Stimulated activated CD8-positive, alpha-beta memory T cell treated with anti-CD3 and anti-CD28 coated beads, Interleukin-12 subunit alpha, Interleukin-12 subunit beta, amount 100 ng/mL, for 24 hours (primary cell): ENCODE measurements around the gene HYAL1.
A peak's percentile ranks its signal among the peaks of the same experiment; 100 is the strongest.

ENCODE experiments used
- DNase-seq: peaks from one replicate; pipeline ENCODE4 v3.0.0-alpha.2; 2020; ENCODE audit errors: extremely low read depth

The HYAL1 gene, protein sequence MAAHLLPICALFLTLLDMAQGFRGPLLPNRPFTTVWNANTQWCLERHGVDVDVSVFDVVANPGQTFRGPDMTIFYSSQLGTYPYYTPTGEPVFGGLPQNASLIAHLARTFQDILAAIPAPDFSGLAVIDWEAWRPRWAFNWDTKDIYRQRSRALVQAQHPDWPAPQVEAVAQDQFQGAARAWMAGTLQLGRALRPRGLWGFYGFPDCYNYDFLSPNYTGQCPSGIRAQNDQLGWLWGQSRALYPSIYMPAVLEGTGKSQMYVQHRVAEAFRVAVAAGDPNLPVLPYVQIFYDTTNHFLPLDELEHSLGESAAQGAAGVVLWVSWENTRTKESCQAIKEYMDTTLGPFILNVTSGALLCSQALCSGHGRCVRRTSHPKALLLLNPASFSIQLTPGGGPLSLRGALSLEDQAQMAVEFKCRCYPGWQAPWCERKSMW

DNA sequence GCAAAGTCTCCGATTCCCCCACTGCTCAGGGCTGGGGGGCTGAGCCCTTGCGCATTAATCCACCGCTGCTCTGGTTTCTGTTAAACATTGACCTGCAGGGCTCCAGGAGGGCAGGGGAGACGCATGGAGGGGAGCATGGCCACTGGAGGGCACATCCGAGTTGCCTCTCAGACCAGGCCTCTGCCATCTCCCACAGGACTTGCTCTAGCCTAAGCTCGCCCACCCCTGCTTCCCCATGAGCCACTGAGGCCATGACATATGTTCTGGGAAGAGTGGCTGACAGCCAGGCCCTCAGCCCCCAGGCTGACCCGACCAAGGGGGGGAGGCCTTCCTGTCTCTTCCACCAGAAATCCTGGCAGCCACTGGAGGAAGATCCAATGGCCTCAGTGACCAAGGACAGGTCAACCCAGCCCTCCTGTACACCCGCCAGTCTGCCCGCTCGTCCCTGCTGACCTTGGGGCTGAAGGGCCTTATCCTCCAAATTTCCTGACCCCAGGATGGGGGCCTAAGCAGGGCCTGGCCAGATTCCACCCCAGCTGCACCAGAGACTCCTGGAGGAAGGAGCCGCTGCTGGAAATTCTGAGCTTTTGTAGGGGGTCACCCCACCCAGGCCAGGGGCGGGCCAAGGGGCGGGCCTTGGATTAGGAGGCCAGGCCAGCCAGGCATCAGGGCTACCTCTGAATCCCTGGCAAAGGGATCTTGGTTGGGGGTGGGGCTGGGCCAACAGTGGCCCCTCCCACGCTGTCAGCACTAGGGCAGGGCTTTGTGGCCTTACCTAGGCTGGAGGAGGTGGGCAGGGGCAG is at the start of gene HYAL1:
TSS of gene HYAL1 (minus strand) at position 562 of the 803 bp plus-strand sequence. CDS start 618 bp downstream, outside the sequence.
- DNase-seq = no peak

DNA sequence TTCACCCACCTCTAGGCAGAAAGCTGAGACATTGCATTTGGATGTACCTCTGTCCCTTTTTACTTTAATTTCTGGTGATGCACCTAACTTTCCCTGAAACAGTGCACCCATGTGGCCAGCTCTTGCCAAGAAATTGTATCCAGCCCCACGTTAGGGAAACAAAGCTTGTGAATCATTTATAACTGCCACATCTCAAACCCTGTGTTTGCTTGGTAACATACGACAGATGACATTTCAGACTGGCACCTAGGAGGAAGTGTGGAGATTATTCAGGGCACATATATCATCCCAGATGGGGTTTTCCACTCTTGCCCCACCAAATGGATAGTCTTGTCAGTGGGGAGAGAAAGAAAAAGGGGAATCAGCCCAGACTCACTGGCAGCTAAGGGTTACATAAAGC is 49.4 kb upstream of the HYAL1 start:
- no peak for DNase-seq

DNA sequence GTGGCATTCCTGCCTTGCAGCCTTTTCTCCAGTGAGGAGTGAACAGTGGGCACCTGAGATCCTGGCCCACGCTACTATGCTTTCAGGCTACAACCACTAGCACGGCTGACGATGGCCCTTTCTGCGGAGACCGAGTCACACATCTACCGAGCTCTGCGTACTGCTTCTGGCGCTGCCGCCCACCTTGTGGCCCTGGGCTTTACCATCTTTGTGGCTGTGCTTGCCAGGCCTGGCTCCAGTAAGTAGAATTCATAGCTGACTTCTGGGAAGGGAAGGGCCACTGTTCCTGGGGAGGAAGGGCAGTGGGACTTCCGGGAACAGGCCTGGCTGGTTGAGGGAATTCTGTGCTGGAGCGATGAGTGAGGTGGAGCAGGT is 47.9 kb upstream of the HYAL1 start:
- DNase-seq = no peak

DNA sequence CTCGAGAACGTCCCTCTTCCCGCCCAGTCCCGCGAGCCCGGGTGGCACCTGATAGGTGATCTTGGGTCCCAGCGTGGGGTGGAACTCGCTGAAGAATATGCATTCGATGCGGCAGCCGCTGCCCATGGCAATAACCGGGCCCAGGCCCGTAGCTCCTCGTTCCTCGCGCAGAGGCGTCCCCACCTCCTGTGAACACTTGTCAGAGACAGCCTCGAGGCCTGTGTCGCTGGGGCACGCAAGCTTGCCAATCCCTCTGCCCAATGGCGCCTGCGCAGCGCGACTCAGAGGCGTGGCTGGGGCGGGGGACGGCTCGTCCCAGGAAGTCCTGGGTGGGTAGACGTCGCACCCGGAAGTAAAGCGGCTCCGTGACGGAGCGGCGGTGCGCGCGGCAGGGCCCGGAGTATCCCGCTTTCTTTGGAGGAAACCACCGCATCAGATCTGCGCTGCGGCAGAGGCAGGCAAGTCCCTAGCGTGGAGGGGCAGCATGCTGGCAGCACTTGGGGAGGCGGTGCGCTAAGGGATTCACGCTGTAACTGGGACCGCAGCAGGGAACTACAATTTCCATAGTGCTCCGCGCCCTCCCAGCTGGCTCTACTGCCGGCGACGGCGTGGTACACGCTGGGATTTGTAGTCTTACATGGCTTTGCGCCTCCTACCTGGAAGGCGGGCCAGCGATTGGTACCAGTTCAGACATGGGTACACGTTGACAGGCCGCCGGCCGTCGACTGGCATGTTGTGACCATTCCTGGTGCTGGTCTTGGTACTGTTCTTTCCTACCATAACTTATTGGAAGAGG is 47.4 kb upstream of the HYAL1 start, which contains the start of the genes CYB561D2 and NPRL2:
TSS of gene CYB561D2 (plus strand) at position 336 of the 796 bp plus-strand sequence. CDS start 572 bp downstream, outside the sequence.
TSS of gene NPRL2 (minus strand) at position 249 of the 796 bp plus-strand sequence. CDS start at position 126, 123 bp downstream.
- DNase-seq = peak; percentile 99

DNA sequence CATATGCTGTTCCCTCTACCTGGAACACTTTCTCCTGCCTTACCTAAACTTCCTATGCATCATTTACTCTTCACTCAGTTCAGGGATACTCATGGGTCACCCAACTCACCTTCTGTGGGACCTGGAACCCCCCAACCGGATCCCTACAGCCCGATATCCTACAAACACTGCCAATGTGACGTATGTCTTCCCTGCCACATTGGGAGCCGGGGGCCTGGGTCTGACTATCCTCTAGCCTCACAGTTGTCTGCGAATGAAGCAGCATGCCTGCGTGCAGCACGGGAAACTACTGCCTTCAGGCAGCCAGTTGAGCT is 46.8 kb upstream of the HYAL1 start:
- no peak for DNase-seq

DNA sequence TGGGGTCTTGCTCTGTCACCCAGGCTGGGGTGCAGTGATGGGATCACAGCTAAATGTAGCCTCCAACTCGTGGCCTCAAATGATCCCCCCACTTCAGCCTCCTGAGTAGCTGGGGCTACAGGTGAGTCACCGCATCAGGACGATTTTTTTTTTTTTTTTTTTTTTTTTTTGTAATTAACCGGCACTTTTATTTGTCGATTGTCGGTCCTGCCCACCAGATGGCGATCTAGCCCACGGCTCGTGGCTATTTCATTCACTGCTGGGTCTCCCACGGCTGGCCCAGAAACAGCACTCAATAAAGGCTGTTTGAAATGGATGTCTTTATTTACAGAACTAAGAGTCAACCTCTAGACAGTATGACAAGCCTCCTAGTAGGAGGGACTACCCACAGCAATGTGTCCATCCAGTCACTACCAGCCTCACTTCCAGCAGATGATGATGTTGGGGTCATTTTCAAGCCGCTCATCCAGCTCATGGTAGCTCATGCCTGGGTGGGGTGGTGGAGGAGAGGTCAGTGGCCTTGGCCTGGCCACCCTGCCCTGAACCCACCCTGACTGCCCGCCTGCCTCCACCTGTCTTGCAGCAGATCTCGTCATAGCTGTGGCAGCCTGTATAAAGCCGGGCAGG is 43.9 kb upstream of the HYAL1 start:
- no peak for DNase-seq

DNA sequence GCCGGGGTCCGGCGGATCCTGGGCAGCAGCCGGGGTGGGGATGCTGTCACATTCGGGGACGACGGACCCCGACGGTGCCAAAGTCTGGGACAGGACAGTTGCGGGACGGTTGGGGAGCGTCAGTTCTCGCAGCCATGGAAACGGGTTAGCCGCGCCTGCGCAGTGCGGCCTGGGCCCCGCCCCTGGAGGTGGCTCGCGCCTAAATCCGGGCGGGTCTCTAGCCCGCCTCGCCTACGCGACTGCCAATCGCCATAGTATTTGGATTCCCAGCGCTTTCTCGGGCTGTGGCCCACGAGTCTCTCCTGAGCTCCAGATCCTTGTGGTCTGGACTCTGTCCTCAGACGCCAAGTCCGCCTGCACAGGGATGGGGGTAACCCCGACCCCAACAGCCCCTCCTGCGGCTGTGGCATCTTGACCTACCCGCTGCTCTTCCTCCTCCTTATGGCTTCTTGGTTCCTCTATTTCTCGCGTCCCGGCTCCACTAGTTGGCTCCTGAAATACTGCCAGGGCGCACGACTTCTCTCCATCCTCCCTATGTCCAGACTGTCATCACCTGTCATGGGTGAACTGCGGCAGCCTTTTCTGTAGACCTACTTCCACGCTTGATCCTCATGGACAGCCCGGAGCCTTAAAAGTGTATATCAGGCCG is 42.3 kb upstream of the HYAL1 start, which contains the start of gene ZMYND10:
TSS of gene ZMYND10 (minus strand) at position 147 of the 649 bp plus-strand sequence. CDS start 153 bp downstream, outside the sequence.
- no peak for DNase-seq

DNA sequence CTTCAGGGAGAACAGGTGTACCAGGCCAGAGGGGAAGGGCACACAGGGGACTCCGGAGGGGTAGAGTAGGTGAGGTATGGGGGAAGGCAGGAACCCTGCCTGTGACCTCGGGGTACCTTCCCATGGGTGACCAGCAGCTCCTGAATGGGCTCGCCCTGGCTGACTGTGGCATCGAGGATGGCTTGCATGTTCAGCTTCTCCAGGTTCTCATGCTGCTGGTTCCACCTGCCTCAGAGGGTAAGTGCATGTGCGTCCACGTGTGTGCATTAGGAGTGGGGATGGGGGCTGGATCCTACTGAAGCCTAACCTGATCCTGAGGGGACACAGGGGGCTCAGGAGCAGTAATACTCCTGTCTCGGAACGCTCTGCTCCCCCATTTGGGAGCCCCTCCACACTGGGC is 41.6 kb upstream of the HYAL1 start:
- DNase-seq = no peak

DNA sequence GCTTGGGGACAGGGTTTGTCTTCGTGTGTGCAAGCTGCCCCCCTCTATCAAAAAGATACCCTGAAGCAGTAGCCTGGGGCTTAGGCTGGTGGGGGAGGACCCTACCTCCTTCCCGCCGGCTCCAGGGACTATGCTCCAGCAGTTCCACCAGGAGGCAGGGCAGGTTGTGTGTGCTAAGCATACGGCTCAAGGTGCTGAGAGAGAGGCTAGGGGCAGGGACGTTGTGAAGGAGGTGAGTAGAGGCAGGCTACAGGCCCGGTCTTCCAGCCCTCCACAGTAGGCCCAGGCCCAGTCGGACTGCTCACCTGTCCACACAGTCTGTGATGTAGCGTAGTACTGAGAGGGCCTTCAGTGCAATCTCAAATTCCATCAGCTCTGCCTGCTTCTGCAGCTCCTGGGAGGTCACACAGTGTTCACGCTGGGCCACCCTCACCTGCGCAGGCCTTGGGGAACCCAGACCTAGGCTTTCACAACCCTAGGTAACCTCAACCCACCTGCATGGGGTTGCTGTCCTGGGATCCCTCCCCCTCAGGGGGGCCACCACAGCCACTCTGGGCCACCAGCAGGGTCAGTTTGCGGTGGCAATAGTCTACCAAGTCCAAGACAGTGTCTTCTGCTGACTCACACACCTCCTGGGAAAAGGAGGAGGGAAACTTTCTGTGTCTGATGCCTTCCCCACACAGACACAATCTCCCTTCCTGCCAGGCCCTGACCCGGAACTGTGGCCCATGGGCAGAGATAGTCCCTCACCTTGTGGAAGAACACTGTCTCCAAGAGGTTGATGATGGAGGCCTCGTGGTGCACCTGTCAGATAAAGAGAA is 39.6 kb upstream of the HYAL1 start:
- no peak for DNase-seq

DNA sequence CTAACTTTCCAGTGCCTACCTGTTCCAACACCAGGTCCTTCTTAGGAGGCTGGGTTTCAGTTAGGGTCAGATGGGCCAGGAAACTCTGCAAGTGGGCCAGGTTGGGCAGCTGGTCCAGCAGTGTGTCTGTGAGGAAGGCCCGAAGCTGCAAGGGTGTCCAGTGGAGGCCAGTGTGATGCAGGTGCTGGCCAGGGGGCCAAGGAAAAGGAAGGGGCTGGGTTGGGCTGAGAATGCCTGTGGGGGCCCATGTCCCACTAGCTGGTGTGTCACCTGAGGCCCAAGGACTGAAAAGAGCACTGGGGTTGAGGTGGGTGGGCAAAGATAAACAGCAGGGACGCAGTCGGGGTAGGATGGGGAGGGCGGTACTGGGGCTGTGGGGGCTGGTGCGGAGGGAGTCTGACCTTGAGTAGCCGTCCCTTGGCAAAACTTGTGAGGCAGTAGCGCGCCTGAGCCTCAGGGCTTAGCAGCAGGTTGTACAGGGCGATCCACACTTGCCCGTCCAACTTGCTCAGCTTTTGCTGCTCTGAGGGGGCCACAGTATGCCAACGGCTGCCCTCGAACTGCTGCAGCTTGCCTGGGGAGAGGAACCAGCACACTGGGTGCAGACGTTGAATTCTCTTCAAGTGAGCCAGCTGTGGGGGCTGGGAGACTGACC is 38.7 kb upstream of the HYAL1 start:
- no peak for DNase-seq

DNA sequence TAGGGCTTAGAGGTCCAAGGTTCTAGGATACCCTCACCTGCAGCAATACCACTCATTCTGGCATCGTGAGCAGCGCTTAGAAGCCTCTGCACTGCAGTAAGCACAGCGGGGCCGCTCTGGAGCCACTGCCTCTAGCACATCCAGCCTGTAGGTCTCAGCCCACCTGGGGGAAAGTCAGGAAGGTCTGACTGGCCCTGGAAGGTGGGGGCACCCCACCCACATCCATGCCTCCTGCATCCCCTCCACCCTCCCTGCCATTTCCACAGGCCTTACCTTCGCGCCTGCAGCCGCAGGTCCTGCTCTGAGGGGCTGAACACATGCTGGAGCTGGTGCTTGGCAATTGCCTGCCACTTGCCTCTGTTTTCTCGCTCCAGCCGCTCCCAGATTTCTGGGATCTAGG is 38.2 kb upstream of the HYAL1 start:
- no peak for DNase-seq

DNA sequence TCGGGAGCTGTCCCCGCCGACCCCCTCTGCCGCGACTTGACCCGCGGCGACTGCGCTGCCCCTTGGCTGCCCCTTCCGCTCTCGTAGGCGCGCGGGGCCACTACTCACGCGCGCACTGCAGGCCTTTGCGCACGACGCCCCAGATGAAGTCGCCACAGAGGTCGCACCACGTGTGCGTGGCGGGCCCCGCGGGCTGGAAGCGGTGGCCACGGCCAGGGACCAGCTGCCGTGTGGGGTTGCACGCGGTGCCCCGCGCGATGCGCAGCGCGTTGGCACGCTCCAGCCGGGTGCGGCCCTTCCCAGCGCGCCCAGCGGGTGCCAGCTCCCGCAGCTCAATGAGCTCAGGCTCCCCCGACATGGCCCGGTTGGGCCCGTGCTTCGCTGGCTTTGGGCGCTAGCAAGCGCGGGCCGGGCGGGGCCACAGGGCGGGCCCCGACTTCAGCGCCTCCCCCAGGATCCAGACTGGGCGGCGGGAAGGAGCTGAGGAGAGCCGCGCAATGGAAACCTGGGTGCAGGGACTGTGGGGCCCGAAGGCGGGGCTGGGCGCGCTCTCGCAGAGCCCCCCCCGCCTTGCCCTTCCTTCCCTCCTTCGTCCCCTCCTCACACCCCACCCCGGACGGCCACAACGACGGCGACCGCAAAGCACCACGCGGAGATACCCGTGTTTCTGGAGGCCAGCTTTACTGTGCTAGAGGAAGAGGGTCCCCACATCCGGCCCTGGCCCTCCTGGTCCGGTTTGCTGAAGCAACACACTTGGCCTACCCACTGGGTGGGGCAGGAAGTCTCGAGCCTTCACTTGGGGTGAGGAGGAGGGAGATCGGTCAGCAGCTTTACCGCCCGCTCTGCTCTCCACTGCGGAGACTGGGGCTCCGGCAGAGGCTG is 37.3 kb upstream of the HYAL1 start, which contains the start of gene RASSF1:
TSS of gene RASSF1 (minus strand) at position 389 of the 882 bp plus-strand sequence. CDS start at position 358, 31 bp downstream.
- no peak for DNase-seq

DNA sequence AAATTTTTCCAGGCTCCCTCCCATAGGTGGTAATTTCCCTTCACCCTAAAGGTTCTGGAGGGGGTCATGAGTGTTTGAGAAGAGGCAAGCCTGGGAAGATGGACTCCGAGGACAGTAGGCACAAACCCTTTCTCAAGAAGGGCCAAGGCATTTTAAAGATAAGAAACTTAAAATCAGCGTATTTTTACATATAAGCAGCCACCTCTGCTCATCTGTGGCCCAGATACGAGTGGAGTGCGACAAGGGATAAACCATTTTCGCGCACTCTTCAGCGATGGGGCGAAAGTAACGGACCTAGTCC is 36.7 kb upstream of the HYAL1 start:
- no peak for DNase-seq

DNA sequence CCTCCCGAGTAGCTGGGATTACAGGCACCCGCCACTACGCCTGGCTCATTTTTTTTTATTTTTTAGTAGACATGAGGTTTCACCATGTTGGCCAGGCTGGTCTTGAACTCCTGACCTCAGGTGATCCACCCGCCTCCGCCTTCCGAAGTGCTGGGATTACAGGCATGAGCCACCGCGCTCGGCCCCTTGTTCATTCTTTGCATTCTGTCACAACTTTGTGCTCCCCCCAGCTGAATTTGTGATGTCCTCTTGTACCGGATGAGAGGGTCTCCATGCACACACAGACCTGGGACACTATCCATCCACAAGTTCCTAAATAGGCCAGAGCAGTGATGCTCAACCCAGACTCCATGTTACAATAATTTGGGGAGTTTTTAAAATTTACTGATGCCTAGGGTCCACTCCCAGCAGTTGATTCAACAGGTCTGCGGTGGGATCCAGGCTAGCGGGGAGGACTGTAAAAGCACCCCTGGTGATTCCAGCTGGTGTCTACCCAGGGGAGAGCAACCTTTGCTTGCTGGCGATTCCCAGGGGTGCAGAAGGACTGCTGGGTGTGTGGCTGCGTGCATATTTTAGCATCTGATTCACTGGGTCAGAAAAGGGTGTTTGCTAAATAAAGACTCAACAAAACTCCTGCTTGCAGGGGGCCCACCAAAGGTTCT is 36.2 kb upstream of the HYAL1 start:
- no peak for DNase-seq

DNA sequence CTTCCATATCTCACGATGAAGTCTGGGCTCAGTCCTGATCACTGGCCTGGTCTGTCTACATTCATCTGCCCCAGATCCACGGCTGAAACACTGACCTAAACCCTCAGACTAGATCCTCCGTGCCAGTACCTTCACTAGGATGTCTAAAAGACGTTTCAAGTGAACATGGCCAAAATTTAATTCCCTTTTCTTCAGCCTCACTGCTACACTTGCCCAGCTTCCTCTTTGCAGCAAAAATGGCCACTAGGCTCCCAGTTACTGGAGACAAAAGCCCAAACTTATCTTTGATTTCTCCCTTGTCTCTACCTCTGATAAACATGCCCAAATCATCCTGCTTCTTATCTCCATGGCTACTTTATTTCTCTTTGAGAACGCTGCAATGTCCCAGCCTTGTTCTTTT is 35.6 kb upstream of the HYAL1 start:
- no peak for DNase-seq

DNA sequence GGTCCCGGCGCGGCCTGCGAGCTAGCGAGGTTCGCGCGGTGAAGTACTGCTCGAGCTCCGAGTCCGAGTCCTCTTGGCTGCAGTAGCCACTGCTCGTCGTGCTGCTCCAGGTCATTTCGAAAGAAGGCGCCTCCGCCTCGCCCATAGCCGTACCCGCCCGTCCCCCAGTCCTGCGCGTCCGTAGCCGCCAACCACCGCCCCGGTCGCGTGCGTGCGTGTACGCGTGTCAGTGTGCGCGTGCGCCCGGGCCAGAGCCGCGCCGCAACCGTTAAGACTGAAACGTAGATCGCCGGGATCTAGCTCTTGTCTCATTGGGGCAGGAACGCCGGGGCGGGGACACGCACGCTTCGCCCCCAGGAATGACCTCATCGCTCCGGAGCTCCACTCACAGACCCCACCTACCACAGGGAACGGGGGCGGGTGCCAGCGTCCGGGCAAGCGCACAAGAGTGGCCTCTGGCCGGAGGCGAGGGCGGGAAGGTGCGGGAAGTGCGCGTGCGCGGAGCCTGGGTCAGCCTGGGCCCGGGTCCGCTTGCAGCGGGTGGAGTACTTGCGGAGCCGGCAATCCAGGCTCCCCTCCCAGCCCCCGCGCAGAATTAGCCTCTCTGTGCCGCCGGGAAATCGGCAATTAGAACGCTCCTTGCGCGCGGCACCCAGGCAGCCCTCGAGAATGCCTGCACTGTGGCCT is 33.9 kb upstream of the HYAL1 start:
- DNase-seq = peak; percentile 95

DNA sequence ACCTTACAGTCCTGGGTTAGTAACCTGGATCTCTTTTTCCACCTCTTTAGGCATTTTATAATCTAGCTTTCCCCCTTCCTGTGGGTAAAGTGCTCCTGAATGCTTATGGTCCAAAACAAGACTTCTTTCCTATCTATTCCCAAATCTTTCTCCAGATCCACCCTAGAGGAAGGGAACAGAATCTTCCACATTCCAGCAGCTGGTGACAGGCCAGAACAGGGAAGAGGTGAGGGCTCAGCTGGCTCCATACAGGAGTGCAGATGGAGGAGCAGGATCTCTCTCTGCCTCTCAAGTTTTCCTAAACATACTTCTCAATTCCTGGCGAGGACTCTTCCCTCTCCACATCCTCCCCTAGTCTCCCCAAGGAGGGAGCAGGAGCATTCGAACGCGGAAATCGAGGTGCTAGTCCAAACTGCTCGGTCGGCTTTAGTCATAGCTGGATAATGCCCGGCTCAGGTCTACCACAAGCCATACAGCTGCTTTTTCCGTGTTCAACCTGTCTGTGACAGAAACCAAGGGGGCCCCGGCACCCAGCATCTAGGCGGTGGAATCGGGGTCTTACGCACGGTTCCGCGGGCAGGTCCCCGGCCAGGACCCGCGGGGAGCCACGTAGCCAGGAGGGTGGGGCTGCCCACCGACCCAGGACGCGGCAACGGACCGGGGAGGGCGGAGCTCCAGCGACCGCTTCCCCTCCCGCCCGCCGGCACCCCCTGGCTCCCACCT is 33.2 kb upstream of the HYAL1 start:
- DNase-seq = no peak
